Suprapubic skin (tissue), 4 donors: ENCODE measurements around the gene NIPBL. TPM values are rescaled to one million over a fixed set of nuclear protein-coding genes. Genes with fewer than 3 reads are reported as not detected.
"Not testable (repeated sequence)": the region's sequence is repeated elsewhere in the genome, so short reads cannot be mapped to it uniquely, and the experiment has no call there.

ENCODE experiments used
- DNase-seq, 2 donors: peaks; one replicate each; pipeline ENCODE4 v3.0.0-alpha.2; 2019; ENCODE audit warnings: low spot score in 2 of 2
- H3K27ac ChIP-seq: fragments of 200-600 bp; sonication (generic); one replicate; pipeline ENCODE4 v1.5.1; 2019
- H3K27me3 ChIP-seq: fragments of 200-600 bp; sonication (generic); one replicate; pipeline ENCODE4 v1.5.1; 2019
- H3K36me3 ChIP-seq: fragments of 200-600 bp; sonication (generic); one replicate; pipeline ENCODE4 v1.5.1; 2019
- H3K4me1 ChIP-seq: fragments of 200-600 bp; sonication (generic); one replicate; pipeline ENCODE4 v1.5.1; 2019
- H3K4me3 ChIP-seq: fragments of 200-600 bp; sonication (generic); one replicate; pipeline ENCODE4 v1.5.1; 2019; ENCODE audit warnings: mild to moderate bottlenecking
- H3K9me3 ChIP-seq: fragments of 200-600 bp; sonication (generic); one replicate; pipeline ENCODE4 v1.5.1; 2019
- EP300 ChIP-seq: sonication (generic); formaldehyde crosslinking; IDR thresholded peaks from one replicate; pipeline ENCODE4 v1.6.1; 2017; ENCODE audit warnings: antibody characterized with exemption
- POLR2A ChIP-seq, 2 donors: fragments of 450-650 bp; IDR thresholded peaks; one replicate each; pipeline ENCODE4 v1.6.1; 2017; ENCODE audit warnings: antibody characterized with exemption in 2 of 2, mild to moderate bottlenecking in 2 of 2, moderate library complexity in 2 of 2
- POLR2AphosphoS5 ChIP-seq, 3 donors: sonication (generic); formaldehyde crosslinking; IDR thresholded peaks; one replicate each; pipeline ENCODE4 v1.6.1; 2017; ENCODE audit warnings: antibody characterized with exemption in 3 of 3
- WGBS: methylation state at CpG from one replicate; pipeline ENCODE4 v1.1.5; 2018; 5-methylcytosine and 5-hydroxymethylcytosine counted together
- total RNA-seq, 4 donors: library from RNA; depleted of rRNA; stranded (reverse); fragments of >200 nt; gene quantifications; one replicate each; pipeline ENCODE4 v1.1.0, GENCODE V29; 2016
- TF ChIP-seq, protein P1 (sequence below), 2 donors: fragments of 200-600 bp in 1 of 2; fragments of 450-650 bp in 1 of 2; sonication (generic) in 1 of 2; IDR thresholded peaks; one replicate each; pipeline ENCODE4 v1.5.1; 2016 to 2019; ENCODE audit warnings: antibody characterized with exemption in 2 of 2, mild to moderate bottlenecking in 1 of 2, moderate library complexity in 1 of 2

NIPBL gene
- total RNA-seq, 4 donors from 2014 or later, result 40.3 to 123 (median 60.4) TPM

DNA sequence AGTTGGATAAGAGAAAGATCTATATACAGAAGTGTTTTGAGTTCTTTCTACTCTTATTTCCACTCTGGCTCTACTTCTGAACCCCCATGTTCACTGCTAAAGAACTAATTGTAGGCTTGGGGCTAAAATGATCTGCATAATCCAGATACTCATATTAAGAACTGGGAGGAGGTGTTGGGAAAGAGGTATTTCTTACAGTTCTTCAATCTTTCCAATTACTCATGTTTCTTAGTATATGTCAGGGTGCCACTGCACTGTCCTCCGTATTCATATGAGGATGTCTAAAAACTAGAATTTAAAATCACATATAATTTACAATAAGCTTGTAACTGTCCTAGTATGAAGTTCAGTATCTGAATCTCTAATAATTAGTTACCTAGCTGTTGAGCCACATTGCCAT, 12.7 kb downstream of the NIPBL start:
- DNase-seq, result no peak
- no peak for TF ChIP-seq POLR2A (IDR thresholded peaks at IDR 0.05)
- TF ChIP-seq EP300, result no peak
- TF ChIP-seq, protein P1, sequence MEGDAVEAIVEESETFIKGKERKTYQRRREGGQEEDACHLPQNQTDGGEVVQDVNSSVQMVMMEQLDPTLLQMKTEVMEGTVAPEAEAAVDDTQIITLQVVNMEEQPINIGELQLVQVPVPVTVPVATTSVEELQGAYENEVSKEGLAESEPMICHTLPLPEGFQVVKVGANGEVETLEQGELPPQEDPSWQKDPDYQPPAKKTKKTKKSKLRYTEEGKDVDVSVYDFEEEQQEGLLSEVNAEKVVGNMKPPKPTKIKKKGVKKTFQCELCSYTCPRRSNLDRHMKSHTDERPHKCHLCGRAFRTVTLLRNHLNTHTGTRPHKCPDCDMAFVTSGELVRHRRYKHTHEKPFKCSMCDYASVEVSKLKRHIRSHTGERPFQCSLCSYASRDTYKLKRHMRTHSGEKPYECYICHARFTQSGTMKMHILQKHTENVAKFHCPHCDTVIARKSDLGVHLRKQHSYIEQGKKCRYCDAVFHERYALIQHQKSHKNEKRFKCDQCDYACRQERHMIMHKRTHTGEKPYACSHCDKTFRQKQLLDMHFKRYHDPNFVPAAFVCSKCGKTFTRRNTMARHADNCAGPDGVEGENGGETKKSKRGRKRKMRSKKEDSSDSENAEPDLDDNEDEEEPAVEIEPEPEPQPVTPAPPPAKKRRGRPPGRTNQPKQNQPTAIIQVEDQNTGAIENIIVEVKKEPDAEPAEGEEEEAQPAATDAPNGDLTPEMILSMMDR (IDR thresholded peaks at IDR 0.05), result no peak
- TF ChIP-seq POLR2AphosphoS5 (IDR thresholded peaks at IDR 0.05), result no peak
- Histone ChIP-seq H3K9me3 (no peaks in the 10 kb centered on the region), H3K4me3 (no peak overlapping the region), H3K27me3 (no peaks in the 10 kb centered on the region), H3K4me1 (peaks cover 19% of the 10 kb centered on the region), H3K27ac (no peak overlapping the region), H3K36me3 (peaks cover 3% of the 10 kb centered on the region)
- WGBS, result 70% methylated on average over 1 of the region's 1 CpG

DNA sequence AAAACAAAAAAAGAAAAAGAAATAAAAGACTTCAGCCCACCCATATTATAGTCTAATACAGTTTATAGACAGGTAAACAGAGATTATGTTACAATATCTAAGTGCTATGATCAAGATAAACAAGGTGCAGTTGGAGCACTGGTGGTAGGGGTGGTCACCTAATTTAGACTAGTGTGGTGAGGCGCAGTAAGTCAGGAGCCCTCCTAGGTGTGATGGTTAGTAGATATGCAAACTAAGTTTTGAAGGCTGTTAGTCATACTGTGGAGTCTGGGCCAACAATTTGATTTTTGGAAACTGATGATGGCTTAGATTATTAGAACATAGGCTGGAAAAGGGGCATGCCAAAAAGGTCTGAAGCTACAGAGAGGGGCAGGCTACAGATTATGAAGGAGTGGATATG, 14.7 kb downstream of the NIPBL start:
- TF ChIP-seq EP300, result no peak
- TF ChIP-seq POLR2AphosphoS5 (IDR thresholded peaks at IDR 0.05), result no peak
- no peak for TF ChIP-seq POLR2A (IDR thresholded peaks at IDR 0.05)
- TF ChIP-seq, protein P1 (IDR thresholded peaks at IDR 0.05), result no peak

DNA sequence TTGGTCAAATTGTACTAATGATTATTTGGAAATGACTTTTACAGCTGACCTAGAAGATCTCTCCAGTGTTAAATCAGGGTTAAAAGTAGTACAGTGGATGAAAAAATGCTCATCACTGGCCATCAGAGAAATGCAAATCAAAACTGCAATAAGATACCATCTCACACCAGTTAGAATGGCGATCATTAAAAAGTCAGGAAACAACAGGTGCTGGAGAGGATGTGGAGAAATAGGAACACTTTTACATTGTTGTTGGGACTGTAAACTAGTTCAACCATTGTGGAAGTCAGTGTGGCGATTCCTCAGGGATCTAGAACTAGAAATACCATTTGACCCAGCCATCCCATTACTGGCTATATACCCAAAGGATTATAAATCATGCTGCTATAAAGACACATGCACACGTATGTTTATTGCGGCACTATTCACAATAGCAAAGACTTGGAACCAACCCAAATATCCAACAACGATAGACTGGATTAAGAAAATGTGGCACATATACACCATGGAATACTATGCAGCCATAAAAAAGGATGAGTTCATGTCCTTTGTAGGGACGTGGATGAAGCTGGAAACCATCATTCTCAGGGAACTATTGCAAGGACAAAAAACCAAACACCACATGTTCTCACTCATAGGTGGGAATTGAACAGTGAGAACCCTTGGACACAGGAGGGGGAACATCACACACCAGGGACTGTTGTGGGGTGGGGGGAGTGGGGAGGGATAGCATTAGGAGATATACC, 15.7 kb downstream of the NIPBL start:
- peaks cover 18% of the 10 kb centered on the region for H3K4me1 ChIP-seq
- WGBS, result 95% methylated on average over 4 of the region's 6 CpGs
- H3K27ac ChIP-seq, H3K9me3 ChIP-seq, H3K27me3 ChIP-seq, H3K4me3 ChIP-seq, DNase-seq, H3K36me3 ChIP-seq: not testable (repeated sequence)

More for the DNA sequence above, 14.7 kb downstream of the NIPBL start:
- no peak for DNase-seq
- 61% methylated on average over 1 of the region's 1 CpG for WGBS
- Histone ChIP-seq H3K27me3 (no peaks in the 10 kb centered on the region), H3K27ac (no peak overlapping the region), H3K36me3 (no peaks in the 10 kb centered on the region), H3K9me3 (no peaks in the 10 kb centered on the region), H3K4me3 (no peak overlapping the region), H3K4me1 (peaks cover 24% of the 10 kb centered on the region)

DNA sequence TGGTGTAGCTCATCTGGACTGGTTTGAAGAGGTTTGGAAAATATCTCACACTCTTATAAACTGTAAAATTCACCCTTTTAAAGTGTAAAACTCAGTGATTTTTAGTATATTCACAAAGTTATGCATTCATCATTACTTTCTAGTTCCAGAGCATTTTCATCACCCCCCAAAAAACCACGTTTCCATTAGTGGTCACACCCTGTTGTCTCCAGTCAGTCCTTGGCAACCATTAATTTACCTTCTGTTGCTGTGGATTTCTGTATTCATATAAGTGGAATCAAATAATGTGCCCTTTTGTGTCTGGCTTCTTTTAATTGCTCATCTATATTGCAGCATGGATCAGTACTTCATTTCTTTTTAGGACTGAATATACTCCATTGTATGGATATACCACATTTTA, 18.4 kb downstream of the NIPBL start:
- Histone ChIP-seq H3K4me3 (no peak overlapping the region), H3K9me3 (no peaks in the 10 kb centered on the region), H3K27me3 (no peaks in the 10 kb centered on the region), H3K27ac (no peak overlapping the region), H3K4me1 (peaks cover 24% of the 10 kb centered on the region), H3K36me3 (no peaks in the 10 kb centered on the region)
- 58% methylated on average over 1 of the region's 1 CpG for WGBS
- no peak for DNase-seq
- TF ChIP-seq POLR2AphosphoS5 (IDR thresholded peaks at IDR 0.05) (no peak), EP300 (no peak), POLR2A (IDR thresholded peaks at IDR 0.05) (no peak)

DNA sequence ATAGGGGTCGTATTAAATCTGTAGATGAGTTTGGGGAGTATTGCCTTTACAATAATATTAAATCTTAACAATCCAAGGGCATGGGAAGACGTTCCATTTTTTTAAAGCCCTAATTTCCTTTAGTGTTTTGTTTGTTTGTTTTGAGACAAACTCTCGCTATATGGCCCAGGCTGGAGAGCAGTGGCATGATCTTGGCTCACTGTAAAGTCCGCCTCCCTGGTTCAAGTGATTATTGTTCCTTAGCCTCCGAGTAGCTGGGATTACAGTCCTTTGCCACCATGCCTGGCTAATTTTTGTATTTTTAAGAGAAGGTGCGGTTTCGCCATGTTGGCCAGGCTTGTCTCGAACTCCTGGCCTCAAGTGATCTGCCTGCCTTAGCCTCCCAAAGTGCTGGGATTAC, 19.9 kb downstream of the NIPBL start:
- 93% methylated on average over 8 of the region's 8 CpGs for WGBS
- Histone ChIP-seq H3K27ac (no peak overlapping the region), H3K36me3 (no peaks in the 10 kb centered on the region), H3K4me3 (no peak overlapping the region), H3K27me3 (no peaks in the 10 kb centered on the region), H3K4me1 (peaks cover 22% of the 10 kb centered on the region), H3K9me3 (no peaks in the 10 kb centered on the region)
- no peak for DNase-seq
- TF ChIP-seq POLR2AphosphoS5 (IDR thresholded peaks at IDR 0.05), result no peak
- TF ChIP-seq, protein P1 (IDR thresholded peaks at IDR 0.05), result no peak
- no peak for TF ChIP-seq POLR2A (IDR thresholded peaks at IDR 0.05)
- TF ChIP-seq EP300, result no peak

DNA sequence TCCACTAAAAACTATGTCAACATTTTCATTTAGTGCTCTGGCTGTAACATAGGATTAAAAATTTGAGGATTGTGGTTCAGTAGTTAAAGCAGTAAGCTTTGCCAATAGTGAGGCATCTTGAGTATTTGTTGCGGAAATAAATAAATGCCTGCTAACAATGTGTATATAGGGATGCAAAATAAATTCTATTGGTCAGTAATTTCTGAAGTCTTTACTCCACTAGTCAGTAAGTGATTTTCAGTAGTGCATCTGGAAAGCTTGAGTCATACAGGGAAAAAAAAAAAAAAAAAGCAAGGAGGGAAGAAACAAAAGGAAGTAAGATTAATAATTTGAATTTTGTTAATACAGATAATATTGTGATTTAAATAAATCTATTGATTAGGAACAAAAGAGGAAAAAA, 21.0 kb downstream of the NIPBL start:
- Histone ChIP-seq H3K27ac (no peak overlapping the region), H3K4me1 (peaks cover 22% of the 10 kb centered on the region), H3K36me3 (no peaks in the 10 kb centered on the region), H3K27me3 (no peaks in the 10 kb centered on the region), H3K4me3 (no peak overlapping the region), H3K9me3 (no peaks in the 10 kb centered on the region)
- no peak for DNase-seq
- 64% methylated on average over 1 of the region's 1 CpG for WGBS
- TF ChIP-seq, protein P1 (IDR thresholded peaks at IDR 0.05), result no peak
- TF ChIP-seq POLR2A (IDR thresholded peaks at IDR 0.05) (no peak), POLR2AphosphoS5 (IDR thresholded peaks at IDR 0.05) (no peak), EP300 (no peak)
